GM18511 (cell line): Measurements from ENCODE around the gene KLHL36.

Source experiments
- ATAC-seq: cut with Tn5 transposase; IDR thresholded peaks from one replicate; pipeline ENCODE4 v1.9.1; 2021; ENCODE audit warnings: mild to moderate bottlenecking, moderate library complexity; ENCODE audit not compliant: unreplicated experiment

The KLHL36 gene

GRCh38 chr16:84641643-84642358 lies 6.5 kb upstream of the KLHL36 start:
- ATAC-seq = no peak

- ATAC-seq = no peak
Measured at GRCh38 chr16:84643180-84643583, 5.1 kb upstream of the KLHL36 start.

- no peak for ATAC-seq
Measured at GRCh38 chr16:84643674-84644073, 4.6 kb upstream of the KLHL36 start.

GRCh38 chr16:84648595-84649510 lies 542 bp downstream of the KLHL36 start:
- ATAC-seq = peak; percentile 73

- no peak for ATAC-seq
Measured at GRCh38 chr16:84649511-84649861, 1.2 kb downstream of the KLHL36 start.

- no peak for ATAC-seq
Measured at GRCh38 chr16:84650062-84650991, 2.0 kb downstream of the KLHL36 start.

- ATAC-seq = no peak
Measured at GRCh38 chr16:84652566-84652965, 4.3 kb downstream of the KLHL36 start.

GRCh38 chr16:84654238-84654637 lies 5.9 kb downstream of the KLHL36 start:
- ATAC-seq = no peak

GRCh38 chr16:84654998-84655397 lies 6.7 kb downstream of the KLHL36 start:
- no peak for ATAC-seq

- no peak for ATAC-seq
Measured at GRCh38 chr16:84656649-84657048, 8.3 kb downstream of the KLHL36 start.

GRCh38 chr16:84657229-84657837 lies 9.0 kb downstream of the KLHL36 start:
- no peak for ATAC-seq

- ATAC-seq = no peak
Measured at GRCh38 chr16:84658690-84659089, 10.4 kb downstream of the KLHL36 start.

GRCh38 chr16:84659656-84660300 lies 11.5 kb downstream of the KLHL36 start:
- ATAC-seq = no peak

- ATAC-seq = no peak
Measured at GRCh38 chr16:84660973-84661372, 12.7 kb downstream of the KLHL36 start.

- ATAC-seq = no peak
Measured at GRCh38 chr16:84661418-84662060, 13.2 kb downstream of the KLHL36 start.

GRCh38 chr16:84662471-84662870 lies 14.2 kb downstream of the KLHL36 start:
- ATAC-seq = no peak

GRCh38 chr16:84663433-84664101 lies 15.3 kb downstream of the KLHL36 start:
- peak; percentile 93 for ATAC-seq

- ATAC-seq = no peak
Measured at GRCh38 chr16:84665359-84665758, 17.0 kb downstream of the KLHL36 start.

GRCh38 chr16:84665843-84666242 lies 17.5 kb downstream of the KLHL36 start:
- no peak for ATAC-seq
